Ishikawa (cell line): Measurements from ENCODE around the gene AUTS2.

Source experiments
- CEBPB ChIP-seq: IDR thresholded peaks from 2 replicates; pipeline ENCODE4 v1.6.1; 2012
- CREB1 ChIP-seq: IDR thresholded peaks from 2 replicates; pipeline ENCODE4 v1.6.1; 2012; ENCODE audit warnings: low read depth
- EGR1 ChIP-seq: IDR thresholded peaks from 2 replicates; pipeline ENCODE4 v1.6.1; 2012
- EP300 ChIP-seq: IDR thresholded peaks from 2 replicates; pipeline ENCODE4 v1.6.1; 2012; ENCODE audit warnings: borderline replicate concordance
- FOXM1 ChIP-seq: IDR thresholded peaks from 2 replicates; pipeline ENCODE4 v1.6.1; 2012; ENCODE audit warnings: low read depth, borderline replicate concordance
- MAX ChIP-seq: IDR thresholded peaks from 2 replicates; pipeline ENCODE4 v1.6.1; 2012
- NFIC ChIP-seq: IDR thresholded peaks from 2 replicates; pipeline ENCODE4 v1.6.1; 2012
- RAD21 ChIP-seq: IDR thresholded peaks from 2 replicates; pipeline ENCODE4 v1.6.1; 2012; ENCODE audit warnings: low read depth
- TAF1 ChIP-seq: IDR thresholded peaks from 2 replicates; pipeline ENCODE4 v1.6.1; 2012; ENCODE audit warnings: low read depth, mild to moderate bottlenecking
- TCF12 ChIP-seq: IDR thresholded peaks from 2 replicates; pipeline ENCODE4 v1.6.1; 2012; ENCODE audit warnings: low read depth
- TEAD4 ChIP-seq: IDR thresholded peaks from 2 replicates; pipeline ENCODE4 v1.6.1; 2012
- YY1 ChIP-seq: IDR thresholded peaks from 2 replicates; pipeline ENCODE4 v1.6.1; 2012; ENCODE audit warnings: low read depth
- ZBTB7A ChIP-seq: IDR thresholded peaks from 2 replicates; pipeline ENCODE4 v1.6.1; 2012; ENCODE audit warnings: low read depth
- TF ChIP-seq, protein P1 (sequence below): IDR thresholded peaks from 2 replicates; pipeline ENCODE4 v1.6.1; 2012; ENCODE audit warnings: low read depth, mild to moderate bottlenecking
- TF ChIP-seq, protein P2 (sequence below): IDR thresholded peaks from 2 replicates; pipeline ENCODE4 v1.6.1; 2012

The AUTS2 gene

GRCh38 chr7:70408891-70409290 lies 810.6 kb downstream of the AUTS2 start:
- TF ChIP-seq MAX = no peak
- TF ChIP-seq CEBPB = no peak
- no peak for TF ChIP-seq EP300
- TF ChIP-seq ZBTB7A = no peak
- TF ChIP-seq YY1 = no peak
- no peak for TF ChIP-seq NFIC
- TF ChIP-seq CREB1 = no peak
- no peak for TF ChIP-seq TEAD4
- TF ChIP-seq TAF1 = no peak
- TF ChIP-seq, protein P1, sequence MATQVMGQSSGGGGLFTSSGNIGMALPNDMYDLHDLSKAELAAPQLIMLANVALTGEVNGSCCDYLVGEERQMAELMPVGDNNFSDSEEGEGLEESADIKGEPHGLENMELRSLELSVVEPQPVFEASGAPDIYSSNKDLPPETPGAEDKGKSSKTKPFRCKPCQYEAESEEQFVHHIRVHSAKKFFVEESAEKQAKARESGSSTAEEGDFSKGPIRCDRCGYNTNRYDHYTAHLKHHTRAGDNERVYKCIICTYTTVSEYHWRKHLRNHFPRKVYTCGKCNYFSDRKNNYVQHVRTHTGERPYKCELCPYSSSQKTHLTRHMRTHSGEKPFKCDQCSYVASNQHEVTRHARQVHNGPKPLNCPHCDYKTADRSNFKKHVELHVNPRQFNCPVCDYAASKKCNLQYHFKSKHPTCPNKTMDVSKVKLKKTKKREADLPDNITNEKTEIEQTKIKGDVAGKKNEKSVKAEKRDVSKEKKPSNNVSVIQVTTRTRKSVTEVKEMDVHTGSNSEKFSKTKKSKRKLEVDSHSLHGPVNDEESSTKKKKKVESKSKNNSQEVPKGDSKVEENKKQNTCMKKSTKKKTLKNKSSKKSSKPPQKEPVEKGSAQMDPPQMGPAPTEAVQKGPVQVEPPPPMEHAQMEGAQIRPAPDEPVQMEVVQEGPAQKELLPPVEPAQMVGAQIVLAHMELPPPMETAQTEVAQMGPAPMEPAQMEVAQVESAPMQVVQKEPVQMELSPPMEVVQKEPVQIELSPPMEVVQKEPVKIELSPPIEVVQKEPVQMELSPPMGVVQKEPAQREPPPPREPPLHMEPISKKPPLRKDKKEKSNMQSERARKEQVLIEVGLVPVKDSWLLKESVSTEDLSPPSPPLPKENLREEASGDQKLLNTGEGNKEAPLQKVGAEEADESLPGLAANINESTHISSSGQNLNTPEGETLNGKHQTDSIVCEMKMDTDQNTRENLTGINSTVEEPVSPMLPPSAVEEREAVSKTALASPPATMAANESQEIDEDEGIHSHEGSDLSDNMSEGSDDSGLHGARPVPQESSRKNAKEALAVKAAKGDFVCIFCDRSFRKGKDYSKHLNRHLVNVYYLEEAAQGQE = no peak
- no peak for TF ChIP-seq RAD21
- TF ChIP-seq EGR1 = no peak
- TF ChIP-seq FOXM1 = no peak
- TF ChIP-seq, protein P2, sequence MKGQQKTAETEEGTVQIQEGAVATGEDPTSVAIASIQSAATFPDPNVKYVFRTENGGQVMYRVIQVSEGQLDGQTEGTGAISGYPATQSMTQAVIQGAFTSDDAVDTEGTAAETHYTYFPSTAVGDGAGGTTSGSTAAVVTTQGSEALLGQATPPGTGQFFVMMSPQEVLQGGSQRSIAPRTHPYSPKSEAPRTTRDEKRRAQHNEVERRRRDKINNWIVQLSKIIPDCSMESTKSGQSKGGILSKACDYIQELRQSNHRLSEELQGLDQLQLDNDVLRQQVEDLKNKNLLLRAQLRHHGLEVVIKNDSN = no peak

DNA sequence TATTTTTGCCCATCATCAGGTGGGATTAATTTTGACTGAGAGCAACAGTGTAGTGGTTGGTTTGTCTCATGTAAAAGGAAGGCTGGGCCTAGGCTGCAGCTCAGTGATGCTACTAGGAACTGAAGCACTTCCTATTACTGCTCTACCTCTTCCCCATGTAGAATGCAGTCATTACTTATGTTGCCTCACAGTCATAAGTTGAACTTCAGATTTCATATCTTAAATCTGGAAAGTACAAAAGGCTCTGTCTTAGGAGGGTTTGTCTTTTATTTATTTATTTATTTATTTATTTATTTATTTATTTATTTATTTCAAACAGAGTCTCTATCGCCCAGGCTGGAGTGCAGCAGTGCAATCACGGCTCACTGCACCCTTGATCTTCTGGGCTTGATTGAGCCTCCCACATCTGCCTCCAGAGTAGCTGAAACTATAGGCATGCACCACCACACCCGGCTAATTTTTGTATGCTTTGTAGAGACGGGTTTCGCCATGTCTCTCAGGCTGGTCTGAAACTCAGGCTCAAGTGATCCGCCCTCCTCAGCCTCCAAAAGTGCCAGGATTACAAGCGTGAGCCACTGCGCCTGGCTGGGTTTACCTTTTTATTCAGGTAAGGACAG lies 812.0 kb downstream of the AUTS2 start:
- no peak for TF ChIP-seq RAD21
- TF ChIP-seq YY1 = no peak
- no peak for TF ChIP-seq CEBPB
- no peak for TF ChIP-seq EP300
- TF ChIP-seq, protein P2 = no peak
- TF ChIP-seq NFIC = no peak
- no peak for TF ChIP-seq TEAD4
- TF ChIP-seq EGR1 = no peak
- TF ChIP-seq TAF1 = no peak
- no peak for TF ChIP-seq ZBTB7A
- no peak for TF ChIP-seq FOXM1
- TF ChIP-seq TCF12 = no peak
- no peak for TF ChIP-seq CREB1

DNA sequence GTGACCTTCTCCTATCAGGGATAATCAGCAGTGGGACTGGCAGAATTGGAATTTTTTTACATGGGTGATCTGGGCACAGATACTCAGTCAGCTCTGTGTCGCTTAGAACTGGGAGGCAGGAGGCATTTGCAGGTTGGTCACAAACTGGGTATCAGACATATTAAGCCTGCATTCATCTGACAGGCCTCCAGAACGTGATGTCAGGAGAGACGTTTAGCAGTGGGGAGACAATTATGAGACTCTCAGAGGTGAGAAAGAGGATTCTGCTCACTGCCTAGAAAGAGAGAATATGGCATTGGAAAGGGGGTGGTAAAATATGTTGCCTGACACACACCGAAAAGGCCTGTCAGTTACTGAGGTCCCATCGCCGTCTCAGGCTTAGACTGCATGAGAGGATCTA lies 816.1 kb downstream of the AUTS2 start:
- no peak for TF ChIP-seq EP300
- no peak for TF ChIP-seq RAD21
- no peak for TF ChIP-seq NFIC
- no peak for TF ChIP-seq CREB1
- TF ChIP-seq YY1 = no peak
- TF ChIP-seq TCF12 = no peak
- TF ChIP-seq EGR1 = no peak
- TF ChIP-seq ZBTB7A = no peak
- TF ChIP-seq MAX = no peak
- TF ChIP-seq CEBPB = no peak
- TF ChIP-seq, protein P2 = no peak
- TF ChIP-seq TAF1 = no peak
- TF ChIP-seq TEAD4 = no peak
- TF ChIP-seq FOXM1 = no peak
- TF ChIP-seq, protein P1 = no peak

DNA sequence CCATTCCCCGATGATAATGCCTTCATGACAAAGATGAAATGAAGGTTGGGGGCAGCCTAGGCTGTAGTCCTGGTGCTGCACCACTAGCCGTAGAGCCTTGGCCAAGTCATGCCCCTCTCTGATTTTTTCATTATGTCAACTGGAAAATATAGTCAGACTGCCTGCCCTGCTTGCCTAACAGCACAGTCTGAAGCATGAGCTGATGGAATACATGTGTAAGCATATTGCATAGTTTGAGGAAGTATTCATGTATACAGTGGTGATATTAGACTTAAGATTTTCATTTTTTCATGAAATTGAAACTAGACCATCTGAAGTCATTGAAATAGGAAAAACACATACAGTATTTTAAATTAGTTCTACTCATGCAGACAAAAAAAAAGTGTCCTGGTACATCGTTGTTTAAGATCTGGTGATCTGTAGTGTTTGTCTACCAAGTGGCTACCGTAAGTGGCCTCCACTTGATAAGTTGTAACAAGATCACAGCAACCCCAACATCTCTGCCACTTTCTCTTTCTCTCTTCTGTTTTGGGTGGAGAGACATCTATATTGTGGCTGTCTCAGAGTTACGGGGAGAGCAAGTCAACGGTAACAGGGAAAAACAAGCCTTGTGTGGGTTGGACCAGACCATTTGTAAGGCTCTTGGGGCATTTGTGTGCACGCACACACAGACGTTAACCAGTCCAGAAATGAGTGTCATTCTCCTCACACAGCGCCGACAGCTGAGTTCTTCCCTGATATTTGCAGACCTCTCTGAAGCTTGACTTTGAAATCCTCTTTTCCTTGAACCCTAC lies 817.1 kb downstream of the AUTS2 start:
- TF ChIP-seq CEBPB (no peak), TCF12 (no peak), YY1 (no peak), FOXM1 (no peak), TAF1 (no peak), CREB1 (no peak), EGR1 (no peak), NFIC (no peak), EP300 (no peak), RAD21 (no peak)
- TF ChIP-seq, protein P2 = no peak
- TF ChIP-seq, protein P1 = no peak
